Measurements from ENCODE around the gene HELQ.

DNA sequence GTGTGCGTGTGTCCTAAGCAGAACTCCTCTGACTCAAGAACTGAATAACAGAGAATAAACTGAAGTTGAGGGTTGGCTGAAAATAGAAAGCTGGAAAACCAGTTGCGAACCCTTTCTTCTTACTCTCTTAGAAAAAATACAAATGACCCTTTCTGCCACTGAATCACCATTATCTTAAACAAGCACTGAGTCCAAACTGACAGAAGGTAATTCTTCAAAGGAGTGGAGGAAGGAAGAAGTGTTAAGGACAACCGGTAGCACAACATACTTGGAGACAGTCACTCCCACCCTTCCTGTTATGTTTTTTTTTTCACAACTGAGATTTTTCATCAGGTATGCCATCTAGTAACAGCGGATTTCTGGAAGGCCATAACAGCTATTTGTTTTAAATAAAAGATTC, 38.1 kb downstream of the HELQ start:
- no peak for TF ChIP-seq EP300 (IDR thresholded peaks at IDR 0.05)
- TF ChIP-seq, protein P1, sequence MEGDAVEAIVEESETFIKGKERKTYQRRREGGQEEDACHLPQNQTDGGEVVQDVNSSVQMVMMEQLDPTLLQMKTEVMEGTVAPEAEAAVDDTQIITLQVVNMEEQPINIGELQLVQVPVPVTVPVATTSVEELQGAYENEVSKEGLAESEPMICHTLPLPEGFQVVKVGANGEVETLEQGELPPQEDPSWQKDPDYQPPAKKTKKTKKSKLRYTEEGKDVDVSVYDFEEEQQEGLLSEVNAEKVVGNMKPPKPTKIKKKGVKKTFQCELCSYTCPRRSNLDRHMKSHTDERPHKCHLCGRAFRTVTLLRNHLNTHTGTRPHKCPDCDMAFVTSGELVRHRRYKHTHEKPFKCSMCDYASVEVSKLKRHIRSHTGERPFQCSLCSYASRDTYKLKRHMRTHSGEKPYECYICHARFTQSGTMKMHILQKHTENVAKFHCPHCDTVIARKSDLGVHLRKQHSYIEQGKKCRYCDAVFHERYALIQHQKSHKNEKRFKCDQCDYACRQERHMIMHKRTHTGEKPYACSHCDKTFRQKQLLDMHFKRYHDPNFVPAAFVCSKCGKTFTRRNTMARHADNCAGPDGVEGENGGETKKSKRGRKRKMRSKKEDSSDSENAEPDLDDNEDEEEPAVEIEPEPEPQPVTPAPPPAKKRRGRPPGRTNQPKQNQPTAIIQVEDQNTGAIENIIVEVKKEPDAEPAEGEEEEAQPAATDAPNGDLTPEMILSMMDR (IDR thresholded peaks at IDR 0.05) = no peak
